NCI-H345 treated with DMSO at 0.1 percent for 48 hours (cell line): ENCODE results near the gene RNF19B.
A peak's percentile ranks its signal among the peaks of the same experiment; 100 is the strongest.
"Not testable (repeated sequence)": the region's sequence is repeated elsewhere in the genome, so short reads cannot be mapped to it uniquely, and the experiment has no call there.

Source experiments
- DNase-seq: peaks from one replicate; lab custom pipeline; 2025; ENCODE audit not compliant: unreplicated experiment; lab: John Stamatoyannopoulos, UW

The RNF19B gene

GRCh38 chr1:32993324-32993636 is 28.7 kb upstream of the RNF19B start:
- not testable (repeated sequence) for DNase-seq

DNA sequence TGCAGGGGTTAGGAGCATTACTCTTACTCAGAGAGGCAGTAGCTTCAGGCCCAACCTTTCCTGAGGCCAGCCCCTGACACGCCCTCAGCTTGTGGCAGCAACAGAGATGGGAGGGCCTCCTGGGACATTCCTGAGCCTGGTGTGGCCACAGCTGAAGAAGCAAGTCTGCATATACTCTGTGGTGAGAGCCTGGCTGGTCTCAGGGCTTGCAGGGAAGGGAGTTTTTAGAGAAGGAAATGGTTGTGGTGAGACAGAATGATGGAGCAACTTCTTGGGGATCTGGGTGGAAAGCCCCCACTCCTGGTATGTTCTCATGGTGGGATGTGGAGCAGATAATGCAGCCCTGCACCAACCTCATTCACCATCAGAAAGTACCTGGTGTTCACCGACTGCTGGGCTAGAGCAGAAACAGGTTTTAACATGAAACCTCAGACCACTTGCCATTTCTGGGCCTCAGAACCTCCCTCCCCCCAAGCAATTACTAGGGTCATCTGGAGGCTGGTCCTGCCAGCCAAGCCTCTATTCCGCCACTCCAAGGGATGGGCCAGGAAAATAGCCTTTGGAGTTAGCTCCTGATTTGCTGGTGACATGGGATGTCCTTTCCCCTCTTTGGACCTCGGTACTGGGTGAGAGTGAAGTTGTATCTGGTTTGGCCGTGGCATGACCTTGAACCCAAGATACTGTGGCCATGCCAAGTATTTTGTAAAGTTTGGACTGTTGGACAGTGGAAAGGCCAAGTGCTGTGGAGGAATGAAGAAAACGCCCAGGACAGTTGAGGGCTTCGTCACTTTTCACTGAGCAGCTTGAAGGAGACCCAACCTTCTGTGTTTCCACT is 28.1 kb upstream of the RNF19B start:
- no peak for DNase-seq

DNA sequence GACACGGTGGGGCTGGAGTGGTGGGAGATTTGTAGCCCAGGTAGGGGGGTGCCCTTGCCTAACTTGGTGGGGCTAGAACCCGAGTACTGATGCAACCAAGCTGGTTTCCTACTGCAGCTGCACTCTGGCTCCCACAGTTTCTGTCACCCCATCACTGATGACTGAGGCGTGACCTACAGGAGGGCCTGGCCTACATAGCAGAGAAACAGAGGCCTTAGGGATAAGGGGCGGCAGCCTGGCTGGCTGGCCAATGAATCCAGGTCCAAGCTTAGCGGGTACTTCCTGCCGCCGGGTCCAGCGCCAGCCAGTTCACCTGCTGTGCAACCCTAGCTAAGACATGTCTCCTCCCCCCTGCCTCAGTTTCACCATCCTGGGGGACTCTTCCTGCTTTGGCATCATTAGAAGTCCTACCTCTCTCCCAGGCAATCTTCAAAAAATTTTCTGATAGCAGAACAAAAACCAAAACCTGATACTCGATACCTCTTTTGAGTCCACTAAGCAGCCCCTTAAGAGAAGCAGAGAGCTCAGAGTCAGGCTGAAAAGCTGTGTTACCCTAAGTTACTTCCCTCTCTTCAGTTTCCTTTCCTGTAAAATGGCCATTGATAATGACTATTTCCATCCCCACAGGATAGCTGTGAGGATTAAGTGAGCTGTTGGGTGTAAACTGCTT is 27.3 kb upstream of the RNF19B start:
- DNase-seq, result no peak

GRCh38 chr1:32991386-32991785 is 26.8 kb upstream of the RNF19B start:
- no peak for DNase-seq

DNA sequence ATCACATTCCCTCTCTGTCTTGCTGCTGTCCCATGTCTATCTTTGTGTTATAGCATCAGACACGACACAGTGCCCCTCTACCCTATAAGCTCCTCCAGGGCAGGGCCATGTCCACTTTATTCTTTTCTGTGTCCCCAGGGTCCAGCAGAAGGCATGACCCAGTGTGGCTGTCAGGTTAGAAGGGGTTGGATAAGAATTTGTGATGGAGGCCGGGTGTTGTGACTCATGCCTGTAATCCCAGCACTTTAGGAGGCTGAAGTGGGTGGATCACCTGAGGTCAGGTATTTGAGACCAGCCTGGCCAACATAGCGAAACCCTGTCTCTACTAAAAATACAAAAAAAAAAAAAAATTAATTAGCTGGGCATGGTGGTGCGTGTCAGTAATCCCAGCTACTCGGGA is 26.3 kb upstream of the RNF19B start:
- no peak for DNase-seq

GRCh38 chr1:32989160-32990050 is 24.8 kb upstream of the RNF19B start:
- no peak for DNase-seq

- no peak for DNase-seq
Observed at GRCh38 chr1:32988665-32989064, 24.1 kb upstream of the RNF19B start.

- no peak for DNase-seq
Observed at GRCh38 chr1:32985226-32985625, 20.6 kb upstream of the RNF19B start.

- no peak for DNase-seq
Observed at GRCh38 chr1:32984455-32985171, 20.0 kb upstream of the RNF19B start.

GRCh38 chr1:32984090-32984454 is 19.5 kb upstream of the RNF19B start:
- no peak for DNase-seq

DNA sequence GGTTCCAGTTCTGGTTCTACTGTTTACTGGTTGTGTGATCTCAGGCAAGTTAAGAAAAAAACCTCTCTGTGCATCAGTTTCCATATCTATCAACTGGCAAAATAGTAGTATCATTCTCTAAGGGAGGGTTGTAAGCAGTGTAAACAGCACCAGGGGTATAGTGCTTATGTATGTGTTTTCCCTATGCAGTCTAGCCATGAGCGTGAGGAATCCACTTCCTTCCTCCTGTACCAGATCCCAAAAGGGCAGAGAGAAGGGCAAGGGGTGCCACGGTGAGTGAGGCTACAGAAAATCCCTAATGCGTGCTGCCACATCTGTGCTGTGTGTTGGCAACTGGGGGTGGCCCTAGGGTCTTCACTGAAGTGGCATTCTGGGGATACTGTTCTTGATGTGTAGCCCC is 18.4 kb upstream of the RNF19B start:
- no peak for DNase-seq

- DNase-seq, result no peak
Observed at GRCh38 chr1:32981003-32981901, 16.6 kb upstream of the RNF19B start.

GRCh38 chr1:32980080-32980479 is 15.5 kb upstream of the RNF19B start:
- no peak for DNase-seq

- no peak for DNase-seq
Observed at GRCh38 chr1:32978854-32979253, 14.2 kb upstream of the RNF19B start.

DNA sequence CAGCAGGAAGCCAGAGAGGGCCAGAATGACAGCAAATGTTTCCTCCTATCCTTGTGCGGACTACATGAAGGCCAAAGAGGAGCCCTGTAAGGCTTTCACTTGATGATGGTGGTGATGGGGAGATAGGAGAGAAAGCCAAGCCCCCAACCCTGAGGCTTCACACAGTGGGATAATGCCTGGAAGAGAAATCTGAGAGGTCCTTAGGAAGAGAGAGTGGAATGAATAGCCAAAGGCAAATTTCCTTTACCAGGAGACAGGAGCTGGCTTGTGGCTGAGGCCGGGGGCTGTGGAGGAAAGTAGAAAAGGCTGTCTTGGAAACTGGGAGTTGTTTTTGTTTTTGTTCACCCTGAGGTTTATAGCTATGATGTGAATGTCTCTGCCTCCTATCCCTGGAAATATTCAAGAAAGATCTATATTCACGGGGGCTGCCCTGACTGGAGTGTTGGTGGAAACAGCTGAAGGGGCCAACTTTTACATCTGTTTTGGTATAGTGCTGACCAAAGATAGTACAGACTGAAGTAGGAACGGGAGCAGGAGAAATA is 13.0 kb upstream of the RNF19B start:
- DNase-seq, result no peak

DNA sequence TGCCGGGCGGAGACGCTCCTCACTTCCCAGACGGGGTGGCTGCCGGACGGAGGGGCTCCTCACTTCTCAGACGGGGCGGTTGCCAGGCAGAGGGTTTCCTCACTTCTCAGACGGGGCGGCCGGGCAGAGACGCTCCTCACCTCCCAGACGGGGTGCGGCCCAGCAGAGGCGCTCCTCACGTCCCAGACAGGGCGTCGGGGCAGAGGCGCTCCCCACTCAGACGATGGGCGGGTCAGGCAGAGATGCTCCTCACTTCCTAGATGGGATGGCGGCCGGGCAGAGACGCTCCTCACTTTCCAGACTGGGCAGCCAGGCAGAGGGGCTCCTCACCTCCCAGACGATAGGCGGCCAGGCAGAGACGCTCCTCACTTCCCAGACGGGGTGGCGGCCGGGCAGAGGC is 10.4 kb upstream of the RNF19B start:
- DNase-seq, result not testable (repeated sequence)

DNA sequence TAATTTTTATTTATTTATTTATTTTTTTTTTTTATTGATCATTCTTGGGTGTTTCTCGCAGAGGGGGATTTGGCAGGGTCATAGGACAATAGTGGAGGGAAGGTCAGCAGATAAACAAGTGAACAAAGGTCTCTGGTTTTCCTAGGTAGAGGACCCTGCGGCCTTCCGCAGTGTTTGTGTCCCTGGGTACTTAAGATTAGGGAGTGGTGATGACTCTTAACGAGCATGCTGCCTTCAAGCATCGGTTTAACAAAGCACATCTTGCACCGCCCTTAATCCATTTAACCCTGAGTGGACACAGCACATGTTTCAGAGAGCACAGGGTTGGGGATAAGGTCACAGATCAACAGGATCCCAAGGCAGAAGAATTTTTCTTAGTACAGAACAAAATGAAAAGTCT is 8.8 kb upstream of the RNF19B start:
- not testable (repeated sequence) for DNase-seq

GRCh38 chr1:32972814-32973428 is 8.3 kb upstream of the RNF19B start:
- peak; percentile 67 for DNase-seq

DNA sequence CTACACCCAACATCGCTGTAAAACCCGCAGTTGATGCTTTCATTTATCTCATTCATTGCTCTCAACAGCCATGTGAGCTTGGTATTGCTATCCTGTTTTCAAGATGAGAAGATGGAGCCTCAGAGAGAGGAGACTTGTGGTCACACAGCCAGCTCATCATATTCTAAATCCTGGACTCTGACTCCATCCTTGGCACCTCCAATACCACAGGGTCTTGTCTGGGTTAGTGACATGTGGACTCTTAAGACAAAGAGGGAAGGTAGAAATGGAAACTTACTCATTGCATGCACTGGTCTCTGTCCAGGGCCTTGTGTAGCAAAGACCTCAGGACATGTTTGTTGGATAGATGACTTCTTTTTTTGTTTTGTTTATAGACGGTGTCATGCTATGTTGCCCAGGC is 7.0 kb upstream of the RNF19B start:
- DNase-seq, result no peak
